HG03354 (cell line): ENCODE data around the gene PARD3B.

Experiments
- ATAC-seq: cut with Tn5 transposase; IDR thresholded peaks from one replicate; pipeline ENCODE4 v1.9.1; 2021; ENCODE audit warnings: mild to moderate bottlenecking; ENCODE audit not compliant: unreplicated experiment, poor library complexity, severe bottlenecking

The PARD3B gene

DNA sequence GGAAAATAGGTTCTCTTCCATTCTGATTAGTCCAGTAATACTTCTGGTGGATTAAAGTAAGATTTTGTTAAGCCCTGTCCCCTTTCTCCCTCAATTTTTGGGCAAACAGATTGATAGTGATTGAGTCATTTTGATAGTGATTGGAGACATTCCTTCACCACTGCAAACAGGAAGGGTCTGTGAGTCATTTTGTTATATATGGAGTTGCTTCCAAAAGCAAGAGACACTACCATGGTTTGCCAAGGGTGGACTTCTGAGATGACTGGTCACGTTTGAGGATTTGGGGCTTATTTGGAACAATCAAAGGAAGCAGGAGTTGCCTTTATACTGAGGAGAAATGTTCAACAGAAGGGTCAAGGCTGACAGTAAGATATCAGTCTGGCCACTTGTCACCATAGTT lies 249.9 kb downstream of the PARD3B start:
- no peak for ATAC-seq

DNA sequence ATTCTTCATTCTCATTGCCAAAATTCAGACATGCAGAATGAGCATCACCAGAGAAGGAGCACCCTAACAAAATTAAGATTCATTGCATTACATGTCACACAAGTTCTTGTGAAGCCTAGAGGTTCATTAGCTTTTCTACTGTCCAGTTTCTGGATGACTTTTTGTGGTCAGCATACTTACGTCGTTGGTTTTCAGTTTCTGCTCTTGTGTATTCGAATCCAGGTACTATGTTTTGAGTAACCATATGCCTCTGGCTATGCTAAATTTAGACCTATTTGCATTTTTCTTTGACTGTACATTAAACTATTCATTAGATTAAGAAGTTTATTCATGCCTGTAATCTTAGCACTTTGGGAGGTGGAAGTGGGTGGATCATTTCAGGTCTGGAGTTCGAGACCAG lies 251.3 kb downstream of the PARD3B start:
- ATAC-seq, result peak; percentile 92

DNA sequence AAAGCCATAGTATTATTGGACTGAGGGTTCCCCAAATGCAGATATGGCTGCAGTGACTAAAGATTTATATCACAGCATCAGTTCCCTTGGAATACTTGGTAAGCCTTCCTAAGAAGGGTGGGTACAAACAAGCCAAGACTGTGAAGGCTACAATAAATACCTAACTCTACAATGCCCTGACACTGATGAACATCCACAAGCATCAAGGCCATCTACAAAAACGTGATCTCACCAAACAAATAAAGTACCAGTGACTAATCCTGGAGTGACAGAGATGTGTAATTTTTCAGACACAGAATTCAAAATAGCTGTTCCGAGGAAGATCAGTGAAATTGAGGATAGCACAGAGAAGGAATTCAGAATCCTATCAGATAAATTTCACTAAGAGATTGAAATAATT lies 254.5 kb downstream of the PARD3B start:
- no peak for ATAC-seq

DNA sequence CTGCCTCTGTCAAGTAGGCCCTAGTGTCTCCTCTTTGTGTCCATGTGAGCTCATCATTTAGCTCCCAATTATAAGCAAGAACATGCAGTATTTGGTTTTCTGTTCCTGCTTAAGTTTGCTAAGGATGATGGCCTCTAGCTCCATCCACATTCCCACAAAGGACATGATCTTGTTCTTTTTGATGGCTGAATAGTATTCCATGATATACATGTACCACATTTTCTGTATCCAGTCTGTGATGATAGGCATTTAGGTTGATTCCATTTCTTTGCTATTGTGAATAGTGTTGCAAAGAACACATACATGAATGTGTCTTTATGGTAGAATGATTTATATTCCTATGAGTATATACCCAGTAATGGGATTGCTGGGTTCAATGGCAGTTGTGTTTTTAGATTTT lies 263.2 kb downstream of the PARD3B start:
- no peak for ATAC-seq

DNA sequence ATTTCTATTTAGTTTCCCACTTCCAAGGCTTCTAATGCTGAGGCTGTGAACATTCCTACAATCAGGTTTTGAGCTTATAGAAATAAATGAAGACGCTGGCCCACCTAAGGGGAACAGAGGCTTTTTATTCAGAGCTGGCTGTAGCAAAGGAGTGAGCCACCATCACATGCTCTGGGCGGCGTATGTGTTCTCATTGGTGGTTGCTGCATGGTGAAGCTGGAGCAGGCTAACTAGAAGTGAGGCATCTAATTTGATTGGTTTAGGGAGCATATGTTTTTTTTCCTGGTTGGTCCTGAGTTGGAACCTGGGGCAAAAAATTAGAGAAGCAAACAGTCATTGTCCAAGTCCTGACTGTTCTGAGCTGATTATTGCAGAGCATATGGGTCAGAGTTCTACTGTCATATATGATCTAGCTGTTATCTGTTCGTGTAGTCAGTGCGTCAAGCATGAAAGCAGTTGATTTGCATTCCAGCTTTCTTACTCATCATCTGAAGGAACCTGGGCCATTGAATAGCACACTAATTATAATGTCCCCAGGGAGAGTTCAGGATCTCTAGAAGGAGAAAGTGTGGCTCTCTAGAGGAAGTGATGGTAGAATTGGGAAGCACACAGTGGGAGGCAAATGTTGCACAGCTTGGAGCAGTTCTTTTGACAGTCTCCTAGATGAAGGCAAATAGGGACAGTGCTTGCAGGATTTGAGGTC lies 279.6 kb downstream of the PARD3B start:
- no peak for ATAC-seq

DNA sequence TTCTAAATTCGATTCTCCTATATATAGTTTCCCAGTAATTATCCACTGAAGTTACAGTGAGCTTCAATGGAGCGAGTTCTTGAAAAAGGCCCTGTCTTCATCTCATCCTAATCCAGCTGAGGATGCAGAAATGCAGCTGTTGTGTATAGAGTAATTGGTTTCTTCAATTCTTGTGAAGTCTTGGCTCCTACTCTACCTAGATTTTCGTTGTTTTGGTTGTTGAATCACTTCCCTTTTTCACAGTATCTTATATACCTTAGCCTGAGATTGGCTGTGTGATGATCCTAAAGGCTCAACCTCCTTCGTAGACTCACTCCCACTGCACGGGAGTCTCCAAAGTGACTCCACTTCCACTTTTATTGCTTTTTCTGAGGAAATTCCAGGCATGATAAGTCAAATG lies 280.4 kb downstream of the PARD3B start:
- ATAC-seq, result no peak

DNA sequence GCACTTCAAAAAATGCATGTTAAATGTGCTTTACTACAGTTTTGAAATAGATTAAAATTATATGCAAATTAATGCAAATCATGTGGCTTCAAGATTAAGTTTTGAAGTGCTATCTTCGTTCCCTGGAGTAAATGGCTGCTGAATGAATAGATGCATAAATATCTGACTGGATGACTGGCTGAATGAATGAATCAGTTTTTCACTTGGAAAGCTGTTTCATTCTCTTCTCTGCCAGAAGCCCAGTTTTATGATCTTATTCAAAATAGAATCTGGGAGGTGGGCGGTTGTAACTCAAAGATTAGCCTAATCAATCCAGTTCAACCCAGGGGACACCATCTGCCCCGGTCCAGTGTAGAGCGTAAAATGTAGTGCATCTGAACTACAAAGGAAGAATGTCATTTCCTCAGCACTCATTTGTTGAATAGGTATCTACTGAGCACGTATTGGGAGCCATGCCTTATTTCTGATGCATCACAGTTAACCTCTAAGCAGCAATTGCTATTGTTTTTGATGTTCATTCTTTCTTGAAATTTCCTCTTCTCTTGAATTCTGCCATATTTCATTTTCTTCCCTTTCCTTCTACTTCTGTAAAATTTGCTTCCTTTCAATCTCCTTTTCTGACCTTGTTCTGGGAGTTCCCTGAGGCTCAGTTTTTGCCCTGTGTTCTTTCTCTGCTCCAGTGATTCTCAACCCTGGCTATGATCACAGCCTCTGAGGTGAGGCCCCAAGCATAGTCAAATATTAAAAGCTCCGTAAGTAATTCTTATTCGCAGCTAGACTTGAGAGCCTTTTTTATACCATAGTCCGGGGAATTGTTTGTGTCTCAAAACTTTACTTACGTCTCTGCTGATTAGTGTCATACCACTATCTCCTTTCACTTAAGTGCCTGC lies 282.7 kb downstream of the PARD3B start:
- no peak for ATAC-seq

DNA sequence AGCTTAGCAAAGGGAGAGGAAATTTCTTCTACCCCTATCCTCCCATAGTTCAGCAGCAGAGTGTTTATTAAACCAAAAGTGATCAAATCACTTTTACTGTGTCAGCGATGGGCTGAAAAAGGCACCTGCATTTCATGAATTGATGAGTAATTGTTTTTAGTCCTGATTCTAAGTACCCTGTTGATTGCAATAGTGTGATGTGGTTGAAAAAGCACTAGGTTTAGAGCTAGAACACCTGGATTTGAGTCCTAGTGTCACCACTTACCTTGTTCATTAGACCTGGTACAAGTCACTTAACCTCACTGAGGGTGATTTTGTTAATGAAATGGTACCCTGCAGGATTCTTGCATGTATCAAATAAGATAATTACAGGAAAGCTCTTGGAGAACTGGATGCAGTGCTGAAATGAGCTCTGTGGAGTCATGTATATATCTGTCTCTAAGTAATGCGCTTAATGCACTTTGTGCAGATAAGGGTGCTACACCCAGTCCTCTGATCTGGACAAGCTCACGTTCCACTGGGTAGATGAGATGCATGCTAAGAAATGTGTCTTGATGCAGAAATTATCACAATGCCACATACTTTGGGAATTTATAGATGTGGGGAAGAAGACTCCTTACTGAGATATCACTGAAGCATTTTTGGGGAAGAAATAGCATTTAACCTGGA lies 289.6 kb downstream of the PARD3B start:
- no peak for ATAC-seq

DNA sequence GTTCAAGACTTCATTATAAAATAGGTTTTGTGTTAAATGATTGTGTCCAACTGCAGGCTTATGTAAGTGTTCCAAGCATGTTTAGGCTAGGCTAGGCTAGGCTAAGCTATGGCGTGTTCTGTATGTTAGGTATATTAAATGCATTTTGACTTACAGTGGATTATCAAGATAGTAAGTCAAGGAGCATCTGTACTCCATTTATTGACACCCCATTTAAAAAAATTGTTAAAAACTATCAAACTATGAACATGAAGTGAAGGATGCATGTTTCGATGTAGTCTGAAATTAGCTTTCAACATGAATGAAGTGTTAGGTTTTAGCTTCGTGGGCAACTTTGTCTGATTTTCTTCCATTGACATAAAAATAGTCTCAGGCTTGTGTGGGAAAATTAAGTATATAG lies 290.5 kb downstream of the PARD3B start:
- ATAC-seq, result no peak

DNA sequence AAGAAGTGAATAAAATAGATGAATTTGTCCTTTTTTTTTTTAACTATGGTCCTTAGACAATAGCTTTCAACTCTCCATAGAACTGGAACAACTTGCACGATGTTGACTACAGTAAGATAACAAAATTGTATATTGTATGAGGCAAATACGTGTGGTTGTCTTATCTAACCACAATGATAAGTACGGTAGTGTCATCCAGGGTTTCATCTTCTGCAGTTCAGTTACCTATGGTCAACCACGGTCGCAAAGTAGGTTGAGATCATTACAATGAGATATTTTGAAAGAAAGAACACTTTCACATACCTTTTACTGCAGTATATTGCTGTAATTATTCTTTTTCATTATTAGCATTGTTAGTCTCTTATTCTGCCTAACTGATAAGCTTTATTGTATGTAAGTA lies 295.2 kb downstream of the PARD3B start:
- no peak for ATAC-seq

DNA sequence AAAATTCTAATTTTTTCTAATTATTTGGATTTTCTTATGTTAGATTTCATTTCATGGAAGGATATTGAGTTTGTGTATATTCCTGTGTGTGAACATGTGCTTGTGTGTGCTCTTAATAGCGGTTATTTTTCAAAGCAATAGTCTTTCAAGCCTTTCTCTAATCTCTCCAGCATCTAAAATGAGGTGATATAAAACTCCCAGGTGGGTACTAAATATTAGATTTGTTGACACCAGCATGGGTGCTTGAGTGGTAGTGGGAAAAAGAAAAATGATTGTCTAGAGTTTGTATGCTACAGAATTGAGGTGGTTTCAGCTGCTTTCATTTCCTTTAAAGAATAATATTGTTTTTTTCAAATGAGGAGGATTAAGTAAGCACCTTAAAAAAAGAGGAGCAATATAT lies 296.8 kb downstream of the PARD3B start:
- ATAC-seq, result no peak

DNA sequence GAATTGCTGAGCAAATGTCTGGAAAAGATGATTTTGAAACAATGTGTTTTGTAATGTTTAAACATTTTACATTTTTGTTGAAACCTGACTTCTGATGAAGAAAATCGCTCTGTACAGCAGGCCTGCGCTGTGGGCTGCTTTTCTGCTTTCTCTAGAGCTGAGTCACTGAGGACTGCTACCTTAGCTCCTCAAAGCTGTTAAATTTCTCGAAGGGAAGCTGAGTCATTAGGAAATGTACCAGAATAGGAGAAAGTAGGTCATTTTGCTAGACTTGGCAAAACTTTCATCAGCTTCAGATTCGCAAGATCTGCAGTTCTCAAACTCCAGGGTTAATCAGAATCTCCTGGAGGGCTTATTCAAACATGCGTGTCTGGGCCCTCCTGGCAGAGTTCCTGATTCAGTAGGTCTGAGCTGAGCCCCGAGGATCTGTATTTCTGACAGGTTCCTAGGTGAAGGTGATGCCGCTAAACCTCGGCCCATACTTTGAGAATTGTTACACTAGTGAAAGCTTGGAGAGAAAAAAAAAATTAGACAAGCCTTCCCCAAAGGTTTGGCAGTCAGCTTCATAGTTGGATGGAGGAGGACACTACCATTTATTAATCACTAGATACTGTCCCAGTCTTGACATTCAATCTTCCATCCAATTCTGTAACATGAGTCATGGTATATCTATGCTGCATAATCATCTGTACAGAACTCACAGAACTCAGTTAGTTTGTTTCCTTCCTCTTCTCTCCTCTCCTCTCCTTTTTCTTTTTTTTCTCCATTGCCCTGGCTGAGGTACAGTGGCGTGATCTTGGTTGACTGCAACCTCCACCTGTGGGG lies 297.6 kb downstream of the PARD3B start:
- no peak for ATAC-seq

DNA sequence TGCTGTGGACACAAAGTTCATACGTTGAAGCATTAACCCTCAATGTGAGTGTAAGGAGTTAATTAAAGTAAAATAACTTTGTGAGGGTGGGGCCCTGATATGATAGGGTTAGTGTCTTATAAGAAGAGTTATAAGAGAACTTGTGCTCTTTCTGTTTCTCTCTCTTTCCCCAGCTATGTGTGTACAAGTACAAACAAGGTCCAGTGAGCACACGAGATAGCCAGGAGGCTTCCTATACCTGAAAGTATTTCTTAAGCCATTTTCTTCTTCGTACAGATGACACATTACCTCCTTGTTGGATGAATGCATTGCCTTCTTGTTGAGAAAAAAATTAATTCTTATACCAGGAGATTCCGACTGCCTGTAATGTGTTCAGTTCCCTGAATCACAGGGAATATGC lies 301.2 kb downstream of the PARD3B start:
- no peak for ATAC-seq

DNA sequence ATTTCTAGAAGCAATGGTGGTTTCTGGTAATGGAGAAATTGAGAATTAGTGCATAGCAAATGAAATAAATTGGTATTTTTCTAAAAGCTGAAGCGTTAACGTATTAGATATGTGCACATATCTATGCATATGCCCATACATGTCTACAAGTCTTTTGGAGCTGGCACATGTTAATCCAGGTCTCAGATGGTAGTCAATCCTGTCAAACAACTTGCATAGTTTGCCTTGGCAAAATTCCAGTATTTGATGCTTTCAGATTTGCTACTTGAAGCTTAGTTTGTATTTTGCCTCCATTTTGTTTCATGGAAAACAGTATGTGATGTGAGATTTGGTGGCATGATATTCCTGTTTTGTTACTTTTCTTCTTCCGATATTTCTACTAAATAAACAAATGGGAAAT lies 304.6 kb downstream of the PARD3B start:
- no peak for ATAC-seq

DNA sequence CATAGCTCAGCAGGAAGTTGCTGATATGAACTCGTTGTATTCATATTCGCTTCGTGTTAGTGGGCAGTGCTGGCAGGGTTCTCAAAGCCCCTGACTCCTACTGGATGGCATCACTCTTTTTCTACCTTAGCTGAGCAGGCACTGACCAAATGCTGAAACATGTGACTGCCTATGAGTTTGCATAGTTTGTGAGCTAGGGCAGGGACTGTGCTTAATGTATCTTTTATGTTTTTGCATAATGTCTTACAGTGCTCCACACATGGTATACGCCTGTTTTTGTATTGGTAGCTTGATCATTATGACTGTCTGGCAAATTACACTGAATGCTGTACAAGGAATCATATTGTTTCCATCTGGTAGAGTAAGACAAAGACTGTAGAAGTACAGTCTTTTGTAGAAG lies 305.3 kb downstream of the PARD3B start:
- ATAC-seq, result no peak

DNA sequence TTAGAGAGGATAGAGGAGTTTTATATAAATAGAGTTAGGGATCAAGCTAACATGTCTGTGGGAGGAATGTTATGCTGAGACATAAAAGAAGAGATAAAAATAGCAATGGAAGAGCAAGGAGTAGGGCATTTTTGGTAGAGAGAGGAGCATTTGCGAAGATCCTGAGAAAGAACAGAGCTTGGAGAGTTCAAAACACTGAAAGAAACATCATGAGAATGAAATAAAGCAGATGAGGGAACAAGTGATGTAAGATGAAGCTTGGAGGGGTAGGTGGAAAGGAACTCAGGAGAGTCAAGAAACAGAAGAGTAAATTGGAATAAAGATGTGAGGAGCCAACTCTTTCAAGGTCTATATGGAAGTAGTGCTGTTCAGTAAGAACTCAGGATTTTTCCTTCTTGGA lies 308.6 kb downstream of the PARD3B start:
- ATAC-seq, result no peak

DNA sequence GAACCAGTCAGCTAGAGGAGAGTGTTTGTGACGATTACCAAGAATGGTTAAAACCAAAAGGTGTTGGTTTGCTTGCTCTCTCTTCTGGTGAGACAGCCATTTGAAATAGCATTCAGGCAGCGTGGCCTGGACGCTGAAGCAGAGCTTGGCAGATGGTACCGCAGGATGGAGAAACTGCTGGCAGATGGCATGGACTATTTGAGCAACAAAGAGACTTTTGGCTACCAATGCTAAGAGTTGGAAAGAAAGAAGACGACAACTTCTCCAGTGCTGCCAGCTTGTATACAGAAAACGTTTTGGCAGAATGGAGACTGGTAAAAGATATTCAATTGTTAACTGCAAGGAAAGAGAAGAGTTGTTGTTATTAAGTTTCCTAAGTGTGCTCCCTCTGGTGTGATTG lies 315.0 kb downstream of the PARD3B start:
- ATAC-seq, result no peak

DNA sequence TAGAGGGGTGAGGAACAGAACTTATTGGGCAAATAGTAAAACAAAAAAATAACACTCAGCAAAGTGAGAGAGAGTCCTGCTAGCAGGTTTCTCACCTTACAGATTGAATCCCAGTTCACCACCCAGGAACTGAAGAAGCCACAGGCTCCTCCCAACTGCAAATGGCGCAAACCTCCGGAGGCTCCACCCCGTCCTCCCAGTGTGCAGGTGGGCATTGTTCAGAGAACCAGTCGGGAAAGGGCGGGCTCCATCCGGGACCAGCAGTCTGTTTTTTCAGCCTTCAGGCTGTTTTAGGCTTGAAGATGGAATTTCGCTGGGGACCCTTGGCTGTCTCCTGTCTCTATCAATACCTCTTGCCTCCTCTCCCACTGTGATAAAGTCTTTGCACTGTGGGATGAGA lies 317.5 kb downstream of the PARD3B start:
- no peak for ATAC-seq

DNA sequence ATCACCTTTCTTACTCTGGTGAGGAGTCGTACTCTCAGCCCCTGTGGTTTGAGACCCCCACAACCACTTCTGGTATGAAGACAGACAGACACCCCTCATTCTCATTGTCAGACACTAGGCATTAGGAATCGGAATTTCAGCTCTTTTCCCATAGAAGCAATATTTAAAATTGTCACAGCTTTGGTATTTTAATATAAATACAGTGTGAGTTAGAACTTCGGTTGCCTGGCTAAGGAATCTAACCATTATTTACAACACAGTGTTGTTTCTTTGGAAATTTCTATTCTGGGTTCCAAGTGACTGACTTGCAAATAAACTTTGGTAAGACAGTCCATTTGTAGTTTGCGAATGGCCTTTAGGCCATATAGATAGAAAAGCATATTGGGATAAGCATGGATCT lies 318.1 kb downstream of the PARD3B start:
- ATAC-seq, result no peak
